GM08714 (cell line): ENCODE results near the gene ELP4.
"Not testable (repeated sequence)": the region's sequence is repeated elsewhere in the genome, so short reads cannot be mapped to it uniquely, and the experiment has no call there.

Source experiments
- H3K4me3 ChIP-seq: fragments of 200-500 bp; sonication (Bioruptor generic); 2 replicates; pipeline ENCODE4 v1.5.1; 2014; ENCODE audit warnings: mild to moderate bottlenecking, low read length, inconsistent platforms
- ZNF274 ChIP-seq: IDR thresholded peaks from 2 replicates; pipeline ENCODE4 v1.6.1; 2012; ENCODE audit warnings: mild to moderate bottlenecking, low read depth, low read length

The ELP4 gene

DNA sequence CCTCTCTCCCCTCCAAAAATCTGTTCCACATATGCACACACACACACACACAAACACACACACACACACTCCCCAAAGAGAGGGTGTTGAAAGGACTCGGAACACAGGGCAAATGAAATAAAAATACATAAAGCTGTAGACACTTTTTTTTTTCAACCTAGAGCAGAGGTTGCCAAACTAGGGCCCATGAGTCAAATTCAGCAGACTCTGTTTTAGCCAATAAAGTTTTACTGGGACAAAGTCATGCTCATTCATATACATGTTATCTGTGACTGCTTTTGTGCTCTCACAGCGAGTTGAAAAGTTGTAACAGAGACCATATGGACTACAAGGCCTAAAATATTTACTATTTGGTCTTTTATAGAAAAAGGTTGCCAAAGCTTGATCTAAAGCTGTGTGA, 9.0 kb upstream of the ELP4 start:
- TF ChIP-seq ZNF274 = no peak
- H3K4me3 ChIP-seq = no peak overlapping the region

GRCh38 chr11:31509051-31509428, 527 bp upstream of the ELP4 start:
- TF ChIP-seq ZNF274 = no peak
- H3K4me3 ChIP-seq = peak overlapping the region; percentile 93

- no peak overlapping the region for H3K4me3 ChIP-seq
- no peak for TF ChIP-seq ZNF274
Measured at GRCh38 chr11:31512117-31512516, 2.5 kb downstream of the ELP4 start.

- no peak for TF ChIP-seq ZNF274
- no peak overlapping the region for H3K4me3 ChIP-seq
Measured at GRCh38 chr11:31521497-31522150, 12.1 kb downstream of the ELP4 start.

DNA sequence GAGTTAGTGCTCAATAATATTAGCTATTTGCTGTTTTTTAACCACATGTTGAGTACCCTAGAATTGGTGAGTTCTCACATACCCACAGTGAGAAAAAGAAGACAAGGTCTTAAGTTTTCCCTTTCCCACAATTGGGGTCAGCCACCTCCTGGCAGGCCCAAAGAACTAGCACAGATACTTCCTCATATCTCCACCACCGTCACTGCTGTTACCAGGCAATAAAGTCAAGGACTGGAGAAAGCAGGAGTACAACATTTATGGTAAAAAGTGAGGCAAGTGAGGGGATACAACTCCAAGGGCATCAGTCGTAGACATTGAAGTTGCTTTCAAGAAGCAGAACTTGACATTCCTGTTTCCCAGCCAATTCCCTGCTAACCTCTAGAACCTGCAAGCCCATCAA, 19.6 kb downstream of the ELP4 start:
- no peak for TF ChIP-seq ZNF274
- H3K4me3 ChIP-seq = no peak overlapping the region

GRCh38 chr11:31529701-31530100, 20.1 kb downstream of the ELP4 start:
- no peak overlapping the region for H3K4me3 ChIP-seq
- TF ChIP-seq ZNF274 = no peak

DNA sequence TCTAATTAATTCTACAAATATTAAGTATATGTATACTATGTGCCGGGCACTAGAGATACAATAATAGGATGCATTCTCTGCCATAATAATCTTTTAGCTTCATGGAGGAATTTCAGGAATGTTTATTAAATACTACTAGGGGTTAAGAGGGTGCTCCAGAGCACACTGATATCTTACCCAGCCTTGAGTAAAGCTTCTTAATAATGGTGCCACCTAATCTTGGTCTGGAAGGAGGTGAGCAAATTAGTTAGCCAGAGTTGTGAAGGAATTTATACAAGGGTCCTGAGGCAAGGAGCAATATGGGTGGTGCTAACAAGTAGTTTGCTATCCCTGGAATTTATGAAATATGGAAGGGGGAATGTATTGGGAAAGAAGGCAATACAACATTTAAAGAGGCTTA, 21.7 kb downstream of the ELP4 start:
- no peak for TF ChIP-seq ZNF274
- H3K4me3 ChIP-seq = no peak overlapping the region

DNA sequence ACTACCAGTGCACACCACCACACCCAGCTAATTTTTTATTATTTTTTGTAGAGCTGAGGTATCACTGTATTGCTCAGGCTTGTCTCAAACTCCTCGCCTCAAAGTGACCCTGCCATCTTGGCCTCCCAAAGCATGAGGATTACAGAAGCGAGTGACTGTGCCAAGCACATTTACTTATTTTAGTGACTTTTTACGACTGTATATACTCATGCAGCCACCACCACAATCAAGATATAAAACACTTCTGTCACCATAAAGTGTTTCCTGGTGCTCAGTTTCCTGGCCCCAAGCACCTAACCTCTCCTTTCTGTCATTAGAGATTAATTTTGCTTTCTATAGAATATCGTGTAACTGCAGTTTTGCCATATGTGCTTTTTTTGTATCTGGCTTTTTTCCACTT, 25.9 kb downstream of the ELP4 start:
- no peak for TF ChIP-seq ZNF274
- no peak overlapping the region for H3K4me3 ChIP-seq

DNA sequence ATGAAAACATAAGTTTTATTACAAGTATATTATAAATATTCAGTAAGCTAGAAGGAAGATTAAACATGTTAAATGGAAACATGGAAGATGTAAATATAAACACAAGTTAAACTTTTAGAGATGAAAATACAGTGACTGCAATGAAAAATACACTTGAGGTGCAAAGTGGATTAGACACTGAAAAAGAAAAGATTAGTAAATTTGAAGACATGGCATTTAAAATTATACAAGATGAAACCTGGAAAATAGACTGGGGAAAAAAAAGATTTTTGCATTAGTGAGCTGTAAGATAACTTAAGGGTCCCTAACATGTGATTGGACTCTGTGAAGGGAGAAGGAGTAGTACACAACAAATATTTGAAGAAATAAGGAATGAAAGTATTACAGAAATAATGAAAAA, 33.3 kb downstream of the ELP4 start:
- TF ChIP-seq ZNF274 = no peak
- H3K4me3 ChIP-seq = no peak overlapping the region

DNA sequence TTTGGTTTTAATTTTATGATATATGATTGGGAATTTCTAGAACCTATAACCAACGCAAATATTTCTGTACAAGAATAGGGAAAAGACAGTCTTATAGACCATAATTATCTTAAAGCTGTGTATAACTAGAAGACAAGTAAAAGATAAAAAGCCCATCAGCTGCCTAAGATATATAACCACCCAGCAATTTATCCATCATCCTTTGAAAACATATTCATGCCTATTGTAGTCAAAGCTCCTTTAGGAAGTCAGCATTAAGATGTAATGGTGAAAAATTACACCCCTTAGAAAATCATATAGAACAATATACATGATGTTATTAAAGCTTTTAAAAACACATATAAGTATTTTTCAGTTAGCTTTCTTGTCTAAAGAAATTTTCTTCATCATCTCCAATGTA, 46.4 kb downstream of the ELP4 start:
- H3K4me3 ChIP-seq = no peak overlapping the region
- no peak for TF ChIP-seq ZNF274

DNA sequence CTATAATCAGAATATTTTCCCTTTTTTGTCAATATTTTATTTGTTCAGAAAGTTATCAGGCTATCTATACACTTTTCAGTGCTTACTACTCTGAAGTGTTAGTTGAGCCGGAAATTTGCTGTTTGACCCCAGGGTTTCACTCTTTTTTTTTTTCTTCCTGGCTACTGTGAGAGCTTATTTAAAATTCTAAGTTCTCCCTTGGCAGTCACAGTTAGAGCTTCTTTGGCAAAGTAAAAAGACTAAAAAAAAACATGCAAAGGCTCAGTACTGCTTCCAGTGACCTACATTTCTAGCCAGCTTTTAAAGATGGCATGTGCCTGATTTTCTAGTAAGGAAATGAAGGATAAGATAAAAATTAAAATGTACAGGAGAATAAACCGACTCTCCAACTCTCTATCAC, 48.4 kb downstream of the ELP4 start:
- H3K4me3 ChIP-seq = no peak overlapping the region
- TF ChIP-seq ZNF274 = no peak

DNA sequence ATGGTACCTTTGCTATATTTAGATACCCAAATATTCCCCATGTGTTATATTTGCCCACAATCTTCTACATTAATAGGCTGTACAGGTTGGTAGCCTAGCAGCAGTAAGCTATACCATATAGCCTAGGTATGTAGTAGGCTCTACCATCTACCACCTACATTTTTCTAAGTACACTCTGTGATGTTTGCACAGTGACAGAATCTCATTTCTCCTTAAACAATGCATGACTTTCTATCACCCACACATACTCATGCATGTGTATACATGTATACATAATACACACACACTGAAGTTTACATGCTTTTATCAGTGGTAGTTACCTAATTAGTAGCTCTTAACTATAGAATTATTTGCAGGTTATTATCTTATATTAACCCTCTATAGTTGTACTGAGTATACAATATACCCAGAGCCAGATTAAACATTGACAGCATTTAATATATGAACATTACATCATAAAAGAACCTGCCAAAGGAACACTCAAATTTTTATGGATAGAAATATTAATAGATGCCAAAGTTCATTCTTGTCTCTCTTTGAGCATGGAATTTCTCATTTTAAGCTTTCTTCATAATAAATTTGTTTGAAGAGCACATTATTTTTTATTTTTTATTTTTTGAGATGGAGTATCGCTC, 51.4 kb downstream of the ELP4 start:
- no peak overlapping the region for H3K4me3 ChIP-seq
- TF ChIP-seq ZNF274 = no peak

GRCh38 chr11:31564517-31564916, 55.0 kb downstream of the ELP4 start:
- not testable (repeated sequence) for H3K4me3 ChIP-seq

DNA sequence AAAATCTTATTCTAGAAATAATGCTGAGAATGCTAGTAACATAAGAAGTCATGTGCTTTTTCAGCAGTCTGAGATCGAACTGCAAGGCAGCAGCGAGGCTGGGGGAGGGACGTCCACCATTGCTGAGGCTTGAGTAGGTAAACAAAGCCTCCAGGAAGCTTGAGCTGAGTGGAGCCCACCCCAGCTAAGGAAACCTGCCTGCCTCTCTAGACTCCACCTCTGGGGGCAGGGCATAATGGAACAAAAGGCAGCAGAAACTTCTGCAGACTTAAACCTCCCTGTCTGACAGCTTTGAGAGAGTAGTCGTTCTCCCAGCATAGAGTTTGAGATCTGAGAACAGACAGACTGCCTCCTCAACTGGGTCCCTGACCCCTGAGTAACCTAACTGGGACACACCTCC, 64.6 kb downstream of the ELP4 start:
- H3K4me3 ChIP-seq = not testable (repeated sequence)

DNA sequence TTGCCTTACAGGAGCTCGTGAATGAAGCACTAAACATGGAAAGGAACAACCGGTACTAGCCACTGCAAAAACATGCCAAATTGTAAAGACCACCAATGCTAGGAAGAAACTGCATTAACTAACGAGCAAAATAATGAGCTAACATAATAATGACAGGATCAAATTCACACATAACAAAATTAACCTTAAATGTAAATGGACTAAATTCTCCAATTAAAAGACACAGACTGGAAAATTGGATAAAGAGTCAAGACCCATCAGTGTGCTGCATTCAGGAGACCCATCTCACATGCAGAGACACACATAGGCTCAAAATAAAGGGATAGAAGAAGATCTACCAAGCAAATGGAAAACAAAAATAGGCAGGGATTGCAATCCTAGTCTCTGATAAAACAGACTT, 66.2 kb downstream of the ELP4 start:
- not testable (repeated sequence) for H3K4me3 ChIP-seq

DNA sequence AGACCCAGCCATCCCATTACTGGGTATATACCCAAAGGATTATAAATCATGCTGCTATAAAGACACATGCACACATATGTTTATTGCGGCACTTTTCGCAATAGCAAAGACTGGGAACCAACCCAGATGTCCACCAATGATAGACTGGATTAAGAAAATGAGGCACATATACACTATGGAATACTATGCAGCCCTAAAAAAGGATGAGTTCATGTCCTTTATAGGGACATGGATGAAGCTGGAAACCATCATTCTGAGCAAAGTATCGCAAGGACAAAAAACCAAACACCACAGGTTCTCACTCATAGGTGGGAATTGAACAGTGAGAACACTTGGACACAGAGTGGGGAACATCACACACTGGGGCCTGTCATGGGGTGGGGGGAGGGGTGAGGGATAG, 69.8 kb downstream of the ELP4 start:
- H3K4me3 ChIP-seq = not testable (repeated sequence)
